Peyer's patch (tissue), 4 donors: Measurements from ENCODE around the gene MSH6.

Experiments
- CTCF ChIP-seq, 6 experiments: fragments of 450-650 bp in 4 of 6; fragments of 200-600 bp in 2 of 6; sonication (generic) in 1 of 6; IDR thresholded peaks; one replicate each; pipeline ENCODE4 v1.5.1; 2017 to 2019; ENCODE audit warnings: antibody characterized with exemption in 6 of 6, mild to moderate bottlenecking in 3 of 6, moderate library complexity in 1 of 6
- POLR2A ChIP-seq, 2 donors: fragments of 450-650 bp; IDR thresholded peaks; one replicate each; pipeline ENCODE4 v1.5.1; 2017; ENCODE audit warnings: antibody characterized with exemption in 2 of 2, mild to moderate bottlenecking in 2 of 2, moderate library complexity in 2 of 2

GRCh38 chr2:47818777-47819176 is 35.8 kb downstream of the MSH6 start:
- TF ChIP-seq CTCF (IDR thresholded peaks at IDR 0.05) (no peak), POLR2A (IDR thresholded peaks at IDR 0.05) (no peak)
